Activated CD4-positive, alpha-beta T cell treated with anti-CD3 and anti-CD28 coated beads for 4 hours (primary cell): Measurements from ENCODE around the gene LGR4.

Experiments used
- DNase-seq, 2 donors: peaks; one replicate each; pipeline ENCODE4 v3.0.0-alpha.2; 2020

The LGR4 gene

GRCh38 chr11:27421819-27422494, 50.6 kb downstream of the LGR4 start:
- DNase-seq, result no peak

- DNase-seq, result no peak
Observed at GRCh38 chr11:27420722-27421572, 51.6 kb downstream of the LGR4 start.

GRCh38 chr11:27420217-27420616, 52.4 kb downstream of the LGR4 start:
- no peak for DNase-seq

GRCh38 chr11:27418356-27418755, 54.2 kb downstream of the LGR4 start:
- DNase-seq, result no peak

- DNase-seq, result no peak
Observed at GRCh38 chr11:27416568-27417176, 55.9 kb downstream of the LGR4 start.

GRCh38 chr11:27414644-27415043, 57.9 kb downstream of the LGR4 start:
- DNase-seq, result no peak

- no peak for DNase-seq
Observed at GRCh38 chr11:27413218-27413617, 59.4 kb downstream of the LGR4 start.

- DNase-seq, result no peak
Observed at GRCh38 chr11:27412192-27412691, 60.3 kb downstream of the LGR4 start.

- no peak for DNase-seq
Observed at GRCh38 chr11:27411328-27411727, 61.3 kb downstream of the LGR4 start.

GRCh38 chr11:27410272-27410671, 62.3 kb downstream of the LGR4 start:
- DNase-seq, result no peak

GRCh38 chr11:27409742-27410141, 62.8 kb downstream of the LGR4 start:
- DNase-seq, result no peak

- DNase-seq, result no peak
Observed at GRCh38 chr11:27409049-27409448, 63.5 kb downstream of the LGR4 start.

- DNase-seq, result no peak
Observed at GRCh38 chr11:27408246-27408800, 64.3 kb downstream of the LGR4 start.

GRCh38 chr11:27406498-27407354, 65.9 kb downstream of the LGR4 start:
- DNase-seq, result no peak

- DNase-seq, result no peak
Observed at GRCh38 chr11:27405134-27405533, 67.5 kb downstream of the LGR4 start.

- no peak for DNase-seq
Observed at GRCh38 chr11:27404427-27404826, 68.2 kb downstream of the LGR4 start.

- DNase-seq, result no peak
Observed at GRCh38 chr11:27403195-27403594, 69.4 kb downstream of the LGR4 start.

- DNase-seq, result no peak
Observed at GRCh38 chr11:27402450-27402849, 70.1 kb downstream of the LGR4 start.

- no peak for DNase-seq
Observed at GRCh38 chr11:27401833-27402316, 70.7 kb downstream of the LGR4 start.

GRCh38 chr11:27401280-27401832, 71.2 kb downstream of the LGR4 start:
- DNase-seq, result no peak

GRCh38 chr11:27398400-27398770, 74.2 kb downstream of the LGR4 start:
- DNase-seq, result no peak
